ENCODE measurements around the gene SEMA3D. TPM values are rescaled to one million over a fixed set of nuclear protein-coding genes. Genes with fewer than 3 reads are reported as not detected.

Gene SEMA3D
- total RNA-seq, 1 donor from 2014 or later, result 0.50 TPM

DNA sequence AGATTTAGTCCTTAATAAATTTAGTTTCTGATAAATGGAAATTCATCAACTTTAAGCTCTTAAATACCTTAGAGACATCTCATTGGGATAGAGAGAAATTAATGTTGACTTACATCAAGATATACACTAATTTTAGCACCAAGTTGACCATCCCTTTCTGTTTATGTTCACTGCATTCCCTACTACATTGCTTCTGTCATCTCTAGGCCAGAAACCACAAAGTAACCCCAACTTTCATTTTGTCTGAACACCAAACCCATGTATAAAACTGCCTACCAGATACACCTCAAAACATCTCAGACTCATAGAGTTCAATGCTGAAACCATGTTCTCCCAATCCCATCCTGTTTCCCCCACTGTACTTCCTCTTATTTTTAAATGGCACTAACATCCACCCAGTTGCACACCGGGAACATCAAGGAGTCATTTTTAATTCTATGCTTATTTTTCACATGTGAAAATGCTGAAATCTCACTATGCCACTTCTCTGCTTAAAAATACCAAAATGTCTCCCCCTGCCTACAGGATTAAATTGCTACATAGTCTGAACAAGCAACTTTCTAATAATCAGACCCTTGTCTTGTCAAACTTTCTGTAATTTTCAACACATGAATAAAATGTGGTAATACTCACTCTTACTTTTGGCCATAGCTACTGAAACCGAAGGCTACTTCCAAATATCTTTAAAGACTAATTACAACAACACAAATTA is 201.6 kb downstream of the SEMA3D start:
- TF ChIP-seq, protein P1, sequence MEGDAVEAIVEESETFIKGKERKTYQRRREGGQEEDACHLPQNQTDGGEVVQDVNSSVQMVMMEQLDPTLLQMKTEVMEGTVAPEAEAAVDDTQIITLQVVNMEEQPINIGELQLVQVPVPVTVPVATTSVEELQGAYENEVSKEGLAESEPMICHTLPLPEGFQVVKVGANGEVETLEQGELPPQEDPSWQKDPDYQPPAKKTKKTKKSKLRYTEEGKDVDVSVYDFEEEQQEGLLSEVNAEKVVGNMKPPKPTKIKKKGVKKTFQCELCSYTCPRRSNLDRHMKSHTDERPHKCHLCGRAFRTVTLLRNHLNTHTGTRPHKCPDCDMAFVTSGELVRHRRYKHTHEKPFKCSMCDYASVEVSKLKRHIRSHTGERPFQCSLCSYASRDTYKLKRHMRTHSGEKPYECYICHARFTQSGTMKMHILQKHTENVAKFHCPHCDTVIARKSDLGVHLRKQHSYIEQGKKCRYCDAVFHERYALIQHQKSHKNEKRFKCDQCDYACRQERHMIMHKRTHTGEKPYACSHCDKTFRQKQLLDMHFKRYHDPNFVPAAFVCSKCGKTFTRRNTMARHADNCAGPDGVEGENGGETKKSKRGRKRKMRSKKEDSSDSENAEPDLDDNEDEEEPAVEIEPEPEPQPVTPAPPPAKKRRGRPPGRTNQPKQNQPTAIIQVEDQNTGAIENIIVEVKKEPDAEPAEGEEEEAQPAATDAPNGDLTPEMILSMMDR (IDR thresholded peaks at IDR 0.05; ENCODE audit: insufficient read depth, low read length, poor library complexity, severe bottlenecking), result no peak
- no peak overlapping the region for H3K4me3 ChIP-seq (ENCODE audit: low read depth, low read length)
- H3K36me3 ChIP-seq (ENCODE audit: control insufficient read depth, insufficient read depth, low read length), result no peaks in the 10 kb centered on the region
- no peak for DNase-seq (ENCODE audit: low read depth)
- no peaks in the 10 kb centered on the region for H3K27me3 ChIP-seq (ENCODE audit: control insufficient read depth, insufficient read depth, low read length)

DNA sequence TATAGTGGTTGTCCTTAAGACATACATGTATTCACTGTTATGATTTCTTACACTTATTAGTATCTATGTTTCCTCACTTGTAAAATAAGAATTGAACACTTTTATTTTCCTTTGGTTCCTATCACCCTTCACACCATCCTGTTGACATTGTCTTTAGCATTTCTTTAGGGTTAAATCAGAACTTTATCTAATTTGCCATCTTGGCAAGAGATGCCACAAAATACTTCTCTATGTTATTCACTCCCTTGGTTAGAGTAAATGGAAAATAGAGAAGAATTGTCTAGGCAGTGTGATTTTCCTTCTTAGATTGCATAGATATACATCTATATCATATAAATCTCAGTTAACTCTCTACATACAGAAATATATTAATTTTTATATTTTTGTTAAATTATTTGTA is 204.7 kb downstream of the SEMA3D start:
- TF ChIP-seq, protein P1 (IDR thresholded peaks at IDR 0.05; ENCODE audit: insufficient read depth, low read length, poor library complexity, severe bottlenecking), result no peak

DNA sequence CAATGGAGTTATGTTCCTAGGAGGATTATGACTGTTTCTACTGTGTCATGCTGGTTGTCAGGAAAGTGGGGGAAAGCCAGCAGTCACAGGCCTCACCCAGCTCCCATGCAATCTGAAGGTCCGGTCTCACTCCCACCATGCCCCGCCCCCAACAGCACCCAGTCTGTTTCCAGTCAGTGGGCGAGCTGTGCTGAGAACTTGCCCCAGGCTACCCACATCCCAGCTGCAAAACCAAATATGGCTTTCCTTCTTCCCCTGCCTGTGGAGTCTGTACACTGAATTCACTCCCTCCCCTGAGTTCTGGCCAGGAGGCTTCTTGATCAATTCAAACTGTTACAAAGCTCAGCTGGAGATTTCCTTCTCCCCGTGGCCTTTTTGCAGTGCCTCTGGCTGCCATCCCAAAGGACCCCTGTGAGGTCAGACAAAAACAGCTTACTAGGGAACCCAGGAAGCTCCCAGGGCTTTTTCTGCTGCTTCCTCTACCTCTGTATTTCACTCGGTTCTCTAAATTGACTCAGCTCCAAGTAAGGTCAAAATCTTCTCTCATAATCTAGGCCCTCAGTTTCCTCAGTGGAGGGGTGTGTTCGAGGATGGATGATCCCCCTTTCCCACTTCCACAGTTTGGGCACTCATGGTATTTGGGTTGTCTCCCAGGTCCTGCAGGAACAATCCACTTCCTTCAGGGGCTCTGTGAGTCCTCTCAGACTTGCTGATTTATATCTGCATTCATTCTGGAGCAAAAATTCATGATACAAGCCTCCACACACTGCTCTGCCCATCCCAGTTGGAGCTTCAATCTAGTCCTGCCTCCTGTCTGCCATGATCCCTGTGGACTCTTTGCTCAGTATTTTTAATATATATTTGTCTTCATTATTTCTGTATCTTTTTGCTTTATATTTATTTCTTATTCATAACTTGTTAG is 205.5 kb downstream of the SEMA3D start:
- TF ChIP-seq, protein P1 (IDR thresholded peaks at IDR 0.05; ENCODE audit: insufficient read depth, low read length, poor library complexity, severe bottlenecking), result no peak
- Histone ChIP-seq H3K4me3 (ENCODE audit: low read depth, low read length) (no peak overlapping the region), H3K27me3 (ENCODE audit: control insufficient read depth, insufficient read depth, low read length) (no peaks in the 10 kb centered on the region), H3K36me3 (ENCODE audit: control insufficient read depth, insufficient read depth, low read length) (no peaks in the 10 kb centered on the region)
- no peak for DNase-seq (ENCODE audit: low read depth)

More for the DNA sequence above, 204.7 kb downstream of the SEMA3D start:
- Histone ChIP-seq H3K4me3 (ENCODE audit: low read depth, low read length) (no peak overlapping the region), H3K27me3 (ENCODE audit: control insufficient read depth, insufficient read depth, low read length) (no peaks in the 10 kb centered on the region), H3K36me3 (ENCODE audit: control insufficient read depth, insufficient read depth, low read length) (no peaks in the 10 kb centered on the region)
- no peak for DNase-seq (ENCODE audit: low read depth)

DNA sequence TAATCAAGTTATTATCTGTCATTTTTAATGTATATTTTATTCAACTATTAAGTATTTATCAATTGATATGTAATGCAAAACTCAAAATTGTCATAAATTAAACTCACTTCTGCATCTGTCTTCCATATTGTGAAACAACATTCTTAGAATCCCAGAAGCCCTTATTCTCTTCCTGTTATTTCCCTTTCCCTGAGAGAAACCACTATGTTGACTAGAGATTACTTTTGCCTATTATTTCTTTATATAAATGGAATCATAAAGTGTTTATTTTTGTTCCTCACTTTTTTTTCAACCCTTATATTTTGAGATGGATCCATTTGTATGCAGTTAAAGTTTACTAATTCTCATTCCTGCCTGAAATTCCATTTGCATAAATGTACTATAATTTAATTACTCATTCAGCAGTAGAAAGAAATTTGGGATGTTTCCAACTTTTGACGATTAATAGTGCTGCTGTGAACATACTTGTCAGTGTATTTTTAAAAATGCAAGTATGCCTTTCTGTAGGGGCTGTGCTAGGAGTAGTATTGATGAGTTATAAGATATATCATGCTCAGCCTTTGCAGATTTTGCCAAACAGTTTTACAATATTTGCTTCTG is 211.2 kb downstream of the SEMA3D start:
- TF ChIP-seq, protein P1 (IDR thresholded peaks at IDR 0.05; ENCODE audit: insufficient read depth, low read length, poor library complexity, severe bottlenecking), result no peak
- no peak for DNase-seq (ENCODE audit: low read depth)
- H3K27me3 ChIP-seq (ENCODE audit: control insufficient read depth, insufficient read depth, low read length), result no peaks in the 10 kb centered on the region
- no peak overlapping the region for H3K4me3 ChIP-seq (ENCODE audit: low read depth, low read length)
- H3K36me3 ChIP-seq (ENCODE audit: control insufficient read depth, insufficient read depth, low read length), result no peaks in the 10 kb centered on the region

DNA sequence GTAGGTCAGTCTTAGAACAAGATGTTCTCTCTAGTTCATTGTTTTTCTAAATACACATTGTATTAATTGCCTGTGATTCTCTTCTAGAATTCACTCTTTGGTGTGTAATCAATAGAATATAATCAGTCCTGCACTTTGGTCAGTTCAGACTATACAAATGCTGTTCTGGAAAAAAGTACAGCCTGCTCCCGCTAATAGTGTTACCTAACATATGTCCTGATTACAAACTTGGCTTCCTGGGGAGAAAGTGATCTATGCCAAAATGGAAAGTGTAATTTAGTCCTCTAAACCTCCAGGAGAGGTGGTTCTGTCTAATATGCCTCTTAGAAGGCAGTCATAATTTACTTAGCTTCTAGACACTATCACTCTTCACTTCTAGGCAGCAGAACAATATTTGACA is 215.5 kb downstream of the SEMA3D start:
- Histone ChIP-seq H3K36me3 (ENCODE audit: control insufficient read depth, insufficient read depth, low read length) (no peaks in the 10 kb centered on the region), H3K27me3 (ENCODE audit: control insufficient read depth, insufficient read depth, low read length) (no peaks in the 10 kb centered on the region), H3K4me3 (ENCODE audit: low read depth, low read length) (no peak overlapping the region)
- DNase-seq (ENCODE audit: low read depth), result no peak
- TF ChIP-seq, protein P1 (IDR thresholded peaks at IDR 0.05; ENCODE audit: insufficient read depth, low read length, poor library complexity, severe bottlenecking), result no peak

Data from kidney epithelial cell (primary cell).